Smooth muscle cell (in vitro differentiated cells): ENCODE measurements around the gene GATD1. TPM values are rescaled to one million over a fixed set of nuclear protein-coding genes. Genes with fewer than 3 reads are reported as not detected.

Source experiments
- DNase-seq: peaks from one replicate; lab custom pipeline; 2025; ENCODE audit not compliant: unreplicated experiment; lab: John Stamatoyannopoulos, UW
- H2AFZ ChIP-seq: fragments of 200-600 bp; sonication (generic); 2 replicates; pipeline ENCODE4 v1.6.0; 2016; ENCODE audit warnings: antibody characterized with exemption, low read depth, mild to moderate bottlenecking
- H3F3A ChIP-seq: fragments of 200-600 bp; sonication (generic); 2 replicates; pipeline ENCODE4 v1.6.0; 2017; ENCODE audit warnings: antibody characterized with exemption, low read depth
- H3K27ac ChIP-seq: fragments of 200-600 bp; sonication (generic); 2 replicates; pipeline ENCODE4 v1.5.1; 2016; ENCODE audit warnings: low read depth, mild to moderate bottlenecking
- H3K27me3 ChIP-seq: fragments of 200-600 bp; sonication (generic); 2 replicates; pipeline ENCODE4 v1.6.1; 2016; ENCODE audit warnings: low read depth, mild to moderate bottlenecking
- H3K36me3 ChIP-seq: fragments of 200-600 bp; sonication (generic); 2 replicates; pipeline ENCODE4 v1.5.1; 2016; ENCODE audit warnings: low read depth
- H3K4me1 ChIP-seq: fragments of 200-600 bp; sonication (generic); 2 replicates; pipeline ENCODE4 v1.5.1; 2016; ENCODE audit warnings: low read depth
- H3K4me2 ChIP-seq: fragments of 200-600 bp; sonication (generic); 2 replicates; pipeline ENCODE4 v1.6.0; 2016; ENCODE audit warnings: mild to moderate bottlenecking
- H3K4me3 ChIP-seq: fragments of 200-600 bp; sonication (generic); 2 replicates; pipeline ENCODE4 v1.5.1; 2016; ENCODE audit warnings: mild to moderate bottlenecking
- H3K79me2 ChIP-seq: fragments of 200-600 bp; sonication (generic); 2 replicates; pipeline ENCODE4 v1.6.0; 2016; ENCODE audit warnings: low read depth, mild to moderate bottlenecking
- H3K9ac ChIP-seq: fragments of 200-600 bp; sonication (generic); 2 replicates; pipeline ENCODE4 v1.6.0; 2016; ENCODE audit warnings: low read depth
- H3K9me3 ChIP-seq: fragments of 200-600 bp; sonication (generic); replicated peaks from 2 replicates; pipeline ENCODE4 v1.5.1; 2016; ENCODE audit warnings: low read depth
- H4K20me1 ChIP-seq: fragments of 200-600 bp; sonication (generic); 2 replicates; pipeline ENCODE4 v1.6.0; 2016; ENCODE audit warnings: low read depth
- WGBS: methylation state at CpG from one replicate; pipeline ENCODE4 v1.1.7; 2016; ENCODE audit warnings: low lambda C conversion rate; 5-methylcytosine and 5-hydroxymethylcytosine counted together
- polyA plus RNA-seq: library from polyadenylated mRNA; unstranded; fragments of >200 nt; fragmentation: Nextera tagmentation; extraction: Ambion mirVana; gene quantifications from 2 replicates; pipeline ENCODE4 v1.2.1, GENCODE V29; 2016
- total RNA-seq: library from RNA; depleted of rRNA; stranded (reverse); fragments of >200 nt; gene quantifications from 2 replicates; pipeline ENCODE4 v1.2.3, GENCODE V29; 2014
- TF ChIP-seq, protein P1 (sequence below): fragments of 200-600 bp; sonication (generic); IDR thresholded peaks from 2 replicates; pipeline ENCODE4 v1.5.1; 2017; ENCODE audit warnings: borderline replicate concordance, mild to moderate bottlenecking, antibody characterized with exemption; ENCODE audit not compliant: insufficient read depth, poor library complexity, severe bottlenecking

Gene GATD1
- total and polyA plus RNA-seq, 2 experiments from 2014 or later: 11.7 to 12.9 TPM

DNA sequence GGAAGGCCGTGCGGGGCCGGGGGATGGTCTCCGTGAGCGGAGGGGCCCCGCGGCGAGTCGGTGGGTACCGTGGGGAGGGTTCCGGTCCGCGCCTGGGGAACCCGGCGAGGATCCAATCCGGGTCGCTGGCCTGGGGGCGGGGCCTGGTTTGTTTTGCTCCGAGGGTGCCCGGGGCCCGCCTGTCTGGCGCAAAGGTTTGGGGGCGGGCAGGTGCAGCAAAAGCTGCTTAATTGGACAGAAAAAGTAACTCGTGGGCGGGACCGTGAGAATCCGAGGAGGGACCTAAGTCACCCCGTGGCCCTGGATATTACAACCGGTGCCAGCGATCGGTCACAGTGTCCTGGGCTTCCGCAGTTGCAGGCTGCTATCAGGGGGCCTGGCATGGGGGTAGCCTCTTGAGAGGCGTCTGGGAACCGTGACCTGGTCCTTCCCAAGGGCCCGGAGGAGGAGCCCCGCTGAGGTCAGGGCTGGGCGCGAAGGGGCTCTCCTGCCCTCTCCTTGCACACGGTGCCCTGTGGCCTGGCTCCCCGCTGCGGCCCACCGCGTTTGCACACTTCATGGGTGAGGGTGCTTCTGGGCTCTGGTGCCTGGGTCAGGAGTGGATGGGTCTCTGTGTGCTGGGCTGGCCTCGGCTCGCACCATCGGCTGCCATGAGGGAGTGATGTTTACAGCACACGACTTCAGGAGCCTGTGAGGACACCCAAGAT is 42.8 kb upstream of the GATD1 start:
- peak overlapping the region; percentile 100 for H3K4me2 ChIP-seq
- DNase-seq: no peak
- H4K20me1 ChIP-seq: peaks cover 35% of the 10 kb centered on the region
- H3K27me3 ChIP-seq: peaks cover 2% of the 10 kb centered on the region
- no peaks in the 10 kb centered on the region for H3F3A ChIP-seq
- TF ChIP-seq, protein P1, sequence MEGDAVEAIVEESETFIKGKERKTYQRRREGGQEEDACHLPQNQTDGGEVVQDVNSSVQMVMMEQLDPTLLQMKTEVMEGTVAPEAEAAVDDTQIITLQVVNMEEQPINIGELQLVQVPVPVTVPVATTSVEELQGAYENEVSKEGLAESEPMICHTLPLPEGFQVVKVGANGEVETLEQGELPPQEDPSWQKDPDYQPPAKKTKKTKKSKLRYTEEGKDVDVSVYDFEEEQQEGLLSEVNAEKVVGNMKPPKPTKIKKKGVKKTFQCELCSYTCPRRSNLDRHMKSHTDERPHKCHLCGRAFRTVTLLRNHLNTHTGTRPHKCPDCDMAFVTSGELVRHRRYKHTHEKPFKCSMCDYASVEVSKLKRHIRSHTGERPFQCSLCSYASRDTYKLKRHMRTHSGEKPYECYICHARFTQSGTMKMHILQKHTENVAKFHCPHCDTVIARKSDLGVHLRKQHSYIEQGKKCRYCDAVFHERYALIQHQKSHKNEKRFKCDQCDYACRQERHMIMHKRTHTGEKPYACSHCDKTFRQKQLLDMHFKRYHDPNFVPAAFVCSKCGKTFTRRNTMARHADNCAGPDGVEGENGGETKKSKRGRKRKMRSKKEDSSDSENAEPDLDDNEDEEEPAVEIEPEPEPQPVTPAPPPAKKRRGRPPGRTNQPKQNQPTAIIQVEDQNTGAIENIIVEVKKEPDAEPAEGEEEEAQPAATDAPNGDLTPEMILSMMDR: no peak
- H3K9ac ChIP-seq: peak overlapping the region; percentile 97
- peaks cover 10% of the 10 kb centered on the region for H3K4me1 ChIP-seq
- H3K27ac ChIP-seq: peak overlapping the region; percentile 83
- H2AFZ ChIP-seq: peak overlapping the region; percentile 58
- peak overlapping the region; percentile 96 for H3K4me3 ChIP-seq
- H3K36me3 ChIP-seq: no peaks in the 10 kb centered on the region
- H3K79me2 ChIP-seq: peaks cover 13% of the 10 kb centered on the region
- 13% methylated on average over 44 of the region's 47 CpGs for WGBS
- H3K9me3 ChIP-seq: no peaks in the 10 kb centered on the region

DNA sequence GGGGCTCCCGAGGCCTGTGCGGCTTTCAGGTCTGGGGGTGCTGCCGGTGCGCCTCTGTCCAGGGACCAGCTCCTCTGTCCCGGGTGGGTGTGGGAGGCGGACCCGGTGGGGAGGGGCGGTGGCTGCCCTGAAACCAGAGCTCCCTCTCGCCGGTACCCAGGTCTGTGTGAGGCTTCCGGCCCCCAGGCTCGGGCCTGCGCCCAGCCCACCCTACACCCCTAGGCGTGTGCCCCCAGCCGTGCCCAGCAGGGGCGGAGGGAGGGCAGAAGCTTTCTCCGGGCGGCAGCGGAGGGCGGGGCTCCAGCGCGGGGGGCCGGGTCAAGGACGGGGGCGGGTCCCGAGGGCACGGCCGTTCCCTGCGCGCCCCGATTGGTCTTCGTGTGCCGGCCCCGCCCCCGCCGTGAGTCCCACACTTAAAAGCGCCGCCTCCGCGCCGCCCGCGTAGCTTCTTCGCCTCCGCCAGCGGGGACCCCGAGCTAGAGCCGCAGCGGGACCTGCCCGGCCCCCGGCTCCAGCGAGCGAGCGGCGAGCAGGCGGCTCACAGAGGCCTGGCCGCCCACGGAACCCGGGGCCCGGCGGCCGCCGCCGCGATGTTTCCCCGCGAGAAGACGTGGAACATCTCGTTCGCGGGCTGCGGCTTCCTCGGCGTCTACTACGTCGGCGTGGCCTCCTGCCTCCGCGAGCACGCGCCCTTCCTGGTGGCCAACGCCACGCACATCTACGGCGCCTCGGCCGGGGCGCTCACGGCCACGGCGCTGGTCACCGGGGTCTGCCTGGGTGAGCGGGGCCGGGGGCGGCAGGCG is 42.0 kb upstream of the GATD1 start:
- peak; percentile 79 for DNase-seq
- no peaks in the 10 kb centered on the region for H3K9me3 ChIP-seq
- H3K4me1 ChIP-seq: peaks cover 10% of the 10 kb centered on the region
- H3K4me3 ChIP-seq: peak overlapping the region; percentile 96
- no peaks in the 10 kb centered on the region for H3F3A ChIP-seq
- no peaks in the 10 kb centered on the region for H3K36me3 ChIP-seq
- H3K27me3 ChIP-seq: no peaks in the 10 kb centered on the region
- peaks cover 34% of the 10 kb centered on the region for H4K20me1 ChIP-seq
- peak overlapping the region; percentile 63 for H2AFZ ChIP-seq
- peak overlapping the region; percentile 100 for H3K4me2 ChIP-seq
- TF ChIP-seq, protein P1: no peak
- peak overlapping the region; percentile 97 for H3K9ac ChIP-seq
- peak overlapping the region; percentile 83 for H3K27ac ChIP-seq
- peaks cover 13% of the 10 kb centered on the region for H3K79me2 ChIP-seq
- WGBS: 4% methylated on average over 54 of the region's 96 CpGs

DNA sequence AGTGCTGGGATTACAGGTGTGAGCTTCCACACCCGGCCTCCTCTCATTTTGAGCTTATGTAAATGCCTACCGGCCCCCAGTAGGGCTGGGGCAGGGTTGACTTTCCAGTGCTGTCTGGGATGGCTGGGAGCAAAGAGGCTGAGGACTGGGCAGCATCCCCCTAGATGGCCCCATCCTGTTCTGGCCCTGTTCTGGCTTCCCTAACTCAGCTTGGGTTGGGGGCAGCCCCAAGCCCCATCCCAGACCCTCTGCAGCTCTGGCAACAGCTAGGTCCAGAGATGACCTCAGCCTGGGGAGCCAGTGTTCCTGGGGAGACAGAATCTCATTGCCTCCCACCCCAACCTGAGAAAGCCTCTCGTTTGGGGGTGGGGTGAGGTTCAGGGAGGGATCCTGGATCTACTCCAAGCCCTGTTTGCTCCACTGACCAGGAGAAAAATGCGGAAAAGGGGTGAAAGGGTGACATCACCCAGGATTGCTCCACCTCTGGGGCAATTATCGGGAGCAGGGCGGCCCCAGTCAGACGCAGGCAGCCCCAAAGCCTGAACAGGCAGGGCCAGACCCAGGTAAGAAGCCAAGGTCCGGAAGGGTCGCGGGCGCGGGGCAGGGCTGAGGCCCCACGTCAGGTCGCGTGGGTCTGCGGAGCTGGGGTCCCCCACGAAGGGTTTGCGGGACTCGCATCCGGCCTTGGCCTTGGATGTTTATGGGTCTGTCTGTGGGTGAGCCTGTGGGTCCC is 41.3 kb upstream of the GATD1 start, which contains the start of gene PNPLA2:
Gene PNPLA2 (plus strand): TSS at position 519 of the 733 bp plus-strand sequence. CDS start 805 bp downstream, outside the sequence.
- Histone ChIP-seq H3K27me3 (no peaks in the 10 kb centered on the region), H3K4me2 (peak within 1 kb of the TSS; percentile 100), H3K79me2 (peaks cover 13% of the 10 kb centered on the region), H3F3A (no peaks in the 10 kb centered on the region), H3K27ac (peak within 1 kb of the TSS; percentile 83), H2AFZ (peak within 1 kb of the TSS; percentile 63), H3K9ac (peak within 1 kb of the TSS; percentile 97), H3K4me1 (peaks cover 10% of the 10 kb centered on the region), H4K20me1 (peaks cover 34% of the 10 kb centered on the region), H3K36me3 (no peaks in the 10 kb centered on the region), H3K4me3 (peak within 1 kb of the TSS; percentile 96), H3K9me3 (no peaks in the 10 kb centered on the region)
- TF ChIP-seq, protein P1: no peak
- DNase-seq: no peak
- 55% methylated on average over 20 of the region's 20 CpGs for WGBS
